HepG2 (cell line): Measurements from ENCODE around the gene RPEL1. TPM values are rescaled to one million over a fixed set of nuclear protein-coding genes. Genes with fewer than 3 reads are reported as not detected.

Experiments used
- CSRNP1 ChIP-seq: sonication (generic); formaldehyde crosslinking; IDR thresholded peaks from 2 replicates; pipeline ENCODE4 v1.8.1; 2023; ENCODE audit warnings: mild to moderate bottlenecking, missing genetic modification reagents
- HBP1 ChIP-seq: IDR thresholded peaks from 2 replicates; pipeline ENCODE4 v1.6.1; 2016; ENCODE audit warnings: low read depth, control low read depth
- HOMEZ ChIP-seq: IDR thresholded peaks from 2 replicates; pipeline ENCODE4 v1.6.1; 2016; ENCODE audit warnings: low read depth
- HOXA5 ChIP-seq: sonication (generic); formaldehyde crosslinking; IDR thresholded peaks from 2 replicates; pipeline ENCODE4 v1.4.0; 2020; ENCODE audit warnings: missing genetic modification reagents
- HOXA7 ChIP-seq: sonication (generic); formaldehyde crosslinking; IDR thresholded peaks from 2 replicates; pipeline ENCODE4 v1.8.1; 2022; ENCODE audit warnings: mild to moderate bottlenecking, missing genetic modification reagents, moderate library complexity
- KDM2A ChIP-seq: sonication (generic); formaldehyde crosslinking; IDR thresholded peaks from 2 replicates; pipeline ENCODE4 v1.4.0; 2020; ENCODE audit warnings: low read depth, missing genetic modification reagents, borderline replicate concordance
- NCOA2 ChIP-seq: sonication (generic); formaldehyde crosslinking; IDR thresholded peaks from 2 replicates; pipeline ENCODE4 v1.8.0; 2022; ENCODE audit warnings: inconsistent platforms
- NFKBIZ ChIP-seq: IDR thresholded peaks from 2 replicates; pipeline ENCODE4 v1.6.1; 2018; ENCODE audit warnings: missing genetic modification reagents, missing compliant biosample characterization
- POGK ChIP-seq: sonication (generic); formaldehyde crosslinking; conservative IDR thresholded peaks from 2 replicates; pipeline ENCODE4 v1.8.0; 2022; ENCODE audit warnings: mild to moderate bottlenecking, moderate library complexity, missing genetic modification reagents
- REXO4 ChIP-seq: sonication (generic); formaldehyde crosslinking; IDR thresholded peaks from 2 replicates; pipeline ENCODE4 v1.8.0; 2022; ENCODE audit warnings: missing genetic modification reagents, mild to moderate bottlenecking, borderline replicate concordance
- RORA ChIP-seq: sonication (generic); formaldehyde crosslinking; IDR thresholded peaks from 2 replicates; pipeline ENCODE4 v1.5.0; 2020; ENCODE audit warnings: mild to moderate bottlenecking, missing genetic modification reagents, moderate library complexity
- TFAP4 ChIP-seq: sonication (generic); IDR thresholded peaks from 2 replicates; pipeline ENCODE4 v1.6.1; 2016; ENCODE audit warnings: low read depth, borderline replicate concordance
- WIZ ChIP-seq: sonication (generic); formaldehyde crosslinking; IDR thresholded peaks from 2 replicates; pipeline ENCODE4 v1.5.1; 2020; ENCODE audit warnings: mild to moderate bottlenecking, missing genetic modification reagents
- ZFYVE20 ChIP-seq: sonication (generic); formaldehyde crosslinking; IDR thresholded peaks from 2 replicates; pipeline ENCODE4 v1.8.0; 2023; ENCODE audit warnings: low read depth, mild to moderate bottlenecking, moderate library complexity, missing genetic modification reagents, borderline replicate concordance
- ZNF260 ChIP-seq: sonication (generic); formaldehyde crosslinking; IDR thresholded peaks from 2 replicates; pipeline ENCODE4 v1.4.0; 2020; ENCODE audit warnings: missing genetic modification reagents, low read depth, mild to moderate bottlenecking, borderline replicate concordance
- ZNF296 ChIP-seq: sonication (generic); formaldehyde crosslinking; conservative IDR thresholded peaks from 2 replicates; pipeline ENCODE4 v1.5.0; 2020; ENCODE audit warnings: mild to moderate bottlenecking, missing genetic modification reagents
- ZNF430 ChIP-seq: sonication (generic); formaldehyde crosslinking; IDR thresholded peaks from 2 replicates; pipeline ENCODE4 v1.9.0; 2021; ENCODE audit warnings: mild to moderate bottlenecking, missing genetic modification reagents
- ZNF460 ChIP-seq: sonication (generic); formaldehyde crosslinking; IDR thresholded peaks from 2 replicates; pipeline ENCODE4 v1.5.1; 2020; ENCODE audit warnings: missing genetic modification reagents, mild to moderate bottlenecking, borderline replicate concordance
- ZNF766 ChIP-seq: sonication (generic); formaldehyde crosslinking; IDR thresholded peaks from 2 replicates; pipeline ENCODE4 v1.5.0; 2020; ENCODE audit warnings: missing genetic modification reagents, borderline replicate concordance
- ZUFSP ChIP-seq: sonication (generic); formaldehyde crosslinking; IDR thresholded peaks from 2 replicates; pipeline ENCODE4 v1.9.0; 2021; ENCODE audit warnings: missing genetic modification reagents, mild to moderate bottlenecking, borderline replicate concordance
- polyA plus RNA-seq, 8 experiments: library from polyadenylated mRNA; depleted of rRNA in 3 of 8; stranded (reverse) in 7 of 8; unstranded in 1 of 8; fragments of >200 nt; fragmentation: Illumina TruSeq in 4 of 8; extraction: Trizol in 4 of 8; gene quantifications; 2 replicates each; pipeline versions ENCODE4 v1.2.1 to v1.2.3, GENCODE V29; 2011 to 2016; ENCODE audit warnings: low read depth in 4 of 8, missing spikeins in 1 of 8, mixed read lengths in 1 of 8; ENCODE audit not compliant: insufficient read depth in 1 of 8
- total RNA-seq, 5 experiments: library from RNA; depleted of rRNA; stranded (reverse); fragments of >200 nt; fragmentation: Illumina TruSeq; extraction: Trizol; gene quantifications; 2 replicates each; pipeline ENCODE4 v1.2.3, GENCODE V29; 2016; ENCODE audit warnings: low read depth in 1 of 5

Gene RPEL1
- total and polyA plus RNA-seq, 2 of the 13 experiments (the other 11 are each of a cell fraction or from before 2014, with no cell fraction given) = 0.04 to 0.07 TPM

GRCh38 chr10:103278862-103279298 is 33.2 kb downstream of the RPEL1 start (continued):
- 0 out of 2 replicates have a peak, but pooled peaks have one; percentile 66 for TF ChIP-seq HOXA7 (CRISPR knock-in tag)
- no peak; the same call in 1 of the 2 replicates for TF ChIP-seq ZNF766
- no peak for TF ChIP-seq TFAP4
- TF ChIP-seq POGK (CRISPR knock-in tag) = no peak; the same call in 1 of the 2 replicates
- no peak for TF ChIP-seq ZUFSP (CRISPR knock-in tag)
- no peak for TF ChIP-seq REXO4 (CRISPR knock-in tag)
- TF ChIP-seq WIZ (CRISPR knock-in tag) = peak; percentile 70; the same call in 1 of the 2 replicates
- no peak for TF ChIP-seq CSRNP1 (CRISPR knock-in tag)
- TF ChIP-seq ZNF260 (CRISPR knock-in tag) = no peak
- no peak for TF ChIP-seq RORA
- 0 out of 2 replicates have a peak, but pooled peaks have one; percentile 37 for TF ChIP-seq HBP1 (CRISPR knock-in tag)
- TF ChIP-seq ZNF430 (CRISPR knock-in tag) = peak; percentile 69; the same call in 1 of the 2 replicates
- TF ChIP-seq ZNF460 = no peak
- TF ChIP-seq HOMEZ (CRISPR knock-in tag) = no peak
- no peak for TF ChIP-seq ZFYVE20 (CRISPR knock-in tag)
- 0 out of 2 replicates have a peak, but pooled peaks have one; percentile 46 for TF ChIP-seq NFKBIZ (CRISPR knock-in tag)
- peak; percentile 35; the same call in 1 of the 2 replicates for TF ChIP-seq HOXA5 (CRISPR knock-in tag)
- no peak for TF ChIP-seq ZNF296
- 0 out of 2 replicates have a peak, but pooled peaks have one; percentile 17 for TF ChIP-seq NCOA2
- TF ChIP-seq KDM2A (CRISPR knock-in tag) = 0 out of 2 replicates have a peak, but pooled peaks have one; percentile 28
